ENCODE data around the gene APLP1. TPM values are rescaled to one million over a fixed set of nuclear protein-coding genes. Genes with fewer than 3 reads are reported as not detected.

Gene APLP1
- total and polyA plus RNA-seq, 2 donors (not counting 3 experiments of a cell fraction or from before 2014, with no cell fraction given): 6.2 to 13.0 TPM

- Histone ChIP-seq H3K9me1 (replicated peaks; ENCODE audit: control insufficient read depth, extremely low read depth, insufficient read depth, low read length) (no peaks in the 10 kb centered on the region), H3K79me2 (ENCODE audit: control insufficient read depth, insufficient read depth, low read length) (no peaks in the 10 kb centered on the region), H3K36me3 (ENCODE audit: control insufficient read depth in 2 of 2, extremely low read depth in 1 of 2, insufficient read depth in 2 of 2, low read length in 2 of 2) (no peaks in the 10 kb centered on the region), H3K27me3 (ENCODE audit: control insufficient read depth in 2 of 2, insufficient read depth in 2 of 2, low read length in 2 of 2) (peaks cover 20 to 30% of the 10 kb centered on the region in 2 experiments), H4K20me1 (replicated peaks; ENCODE audit: control insufficient read depth, extremely low read depth, insufficient read depth, low read length) (no peaks in the 10 kb centered on the region), H3K4me2 (ENCODE audit: insufficient read depth, low read length) (no peak overlapping the region), H2AFZ (ENCODE audit: low read depth, low read length) (no peak overlapping the region), H3K9ac (replicated peaks; ENCODE audit: extremely low read depth, insufficient read depth, low read length) (no peak overlapping the region), H3K4me3 (replicated peaks in 1 of 3; ENCODE audit: insufficient read depth in 1 of 3, low read depth in 1 of 3, low read length in 3 of 3) (no peak overlapping the region), H3K4me1 (ENCODE audit: control insufficient read depth, extremely low read depth, insufficient read depth, low read length) (no peaks in the 10 kb centered on the region), H3K9me3 (replicated peaks; ENCODE audit: control insufficient read depth, insufficient read depth, low read length) (no peaks in the 10 kb centered on the region), H3K27ac (ENCODE audit: insufficient read depth, low read depth, low read length) (no peak overlapping the region)
- FAIRE-seq (no peak), DNase-seq (ENCODE audit: low read depth, low spot score) (no peak)
- ChIA-PET CTCF (interaction anchor here (1.2 kb wide), 1 partner anchor 25 kb away, joined by 3 read pairs; no protein-coding TSS in a partner anchor), POLR2A (no interaction called here)
- intact Hi-C loops (cut with micrococcal nuclease): no loop called here
- no TSS peak for BruUV-seq (replicated peaks)
- TF ChIP-seq MAX (IDR thresholded peaks at IDR 0.05; ENCODE audit: insufficient read depth, insufficient read length): no peak
- no peak for TF ChIP-seq POLR2AphosphoS5 (IDR thresholded peaks at IDR 0.05; ENCODE audit: insufficient read depth, low read depth, low read length)
- no peak for TF ChIP-seq EZH2 (IDR thresholded peaks at IDR 0.05; ENCODE audit: borderline replicate concordance, low read depth, low read length, severe bottlenecking)
- no peak for TF ChIP-seq MYC (IDR thresholded peaks at IDR 0.05; ENCODE audit: low read depth, low read length)
- TF ChIP-seq POLR2A (IDR thresholded peaks at IDR 0.05; ENCODE audit: low read depth, low read length): no peak
- TF ChIP-seq GATA2 (IDR thresholded peaks at IDR 0.05; ENCODE audit: insufficient read depth, insufficient read length, low read depth, low read length): no peak
- no peak for TF ChIP-seq CTCF (IDR thresholded peaks at IDR 0.05; ENCODE audit: extremely low read depth in 1 of 2, insufficient read depth in 1 of 2, low read depth in 1 of 2, low read length in 2 of 2)
- no peak for TF ChIP-seq JUN (IDR thresholded peaks at IDR 0.05; ENCODE audit: borderline replicate concordance, insufficient read depth, insufficient read length, low read depth)
- TF ChIP-seq FOS (IDR thresholded peaks at IDR 0.05; ENCODE audit: borderline replicate concordance, insufficient read depth, low read length): no peak
- dilution Hi-C loops (cut with MboI; ENCODE audit: extremely low pct_ligation_motif_present, low sequenced_read_pairs): no loop called here
Measured at GRCh38 chr19:35844482-35845214, 23.7 kb upstream of the APLP1 start.
